ENCODE data around the gene TBP.

GRCh38 chr6:170535004-170535403 lies 19.2 kb upstream of the TBP start:
- TF ChIP-seq GATA2 (IDR thresholded peaks at IDR 0.05; ENCODE audit: low read depth, low read length) (no peak), GATA3 (IDR thresholded peaks at IDR 0.05; ENCODE audit: low read depth, low read length) (no peak)

Measured in SH-SY5Y (cell line).